SK-N-SH (cell line): Measurements from ENCODE around the gene IL17RE. TPM values are rescaled to one million over a fixed set of nuclear protein-coding genes. Genes with fewer than 3 reads are reported as not detected.

Source experiments
- CTCF ChIA-PET: fragments of 300-600, 350-600 bp; formaldehyde crosslinking; extraction: SDS; loops from one replicate; lab custom pipeline; 2021; lab: Yijun Ruan, JAX
- POLR2A ChIA-PET: fragments of 350-600 bp; sonication (Branson Sonifier 250); formaldehyde crosslinking; extraction: SDS; loops from one replicate; lab custom pipeline; 2020; ENCODE audit warnings: antibody characterized with exemption, inconsistent platforms; lab: Yijun Ruan, JAX
- DNase-seq: peaks from one replicate; pipeline ENCODE4 v3.0.0; 2012
- H2AFZ ChIP-seq: fragments of 200-600 bp; sonication (generic); 2 replicates; pipeline ENCODE4 v1.8.1; 2016; ENCODE audit warnings: antibody characterized with exemption, mild to moderate bottlenecking, low read depth
- H3F3A ChIP-seq: fragments of 200-600 bp; sonication (generic); replicated peaks from 2 replicates; pipeline ENCODE3; 2016; ENCODE audit warnings: antibody characterized with exemption, mild to moderate bottlenecking; ENCODE audit not compliant: insufficient read depth
- H3K27ac ChIP-seq, 2 experiments: fragments of 200-500 bp in 1 of 2; fragments of 200-600 bp in 1 of 2; sonication (Bioruptor generic) in 1 of 2; sonication (generic), shearing (Covaris generic) in 1 of 2; 2 replicates each; pipeline versions ENCODE4 v1.5.1 to v1.6.1; 2014 to 2016; ENCODE audit warnings: low read depth in 2 of 2, inconsistent platforms in 1 of 2, low read length in 1 of 2, mild to moderate bottlenecking in 1 of 2, mixed read lengths in 1 of 2
- H3K27me3 ChIP-seq: fragments of 200-600 bp; sonication (generic), shearing (Covaris generic); 2 replicates; pipeline ENCODE4 v1.6.1; 2016; ENCODE audit warnings: mixed run types; ENCODE audit not compliant: insufficient read depth
- H3K36me3 ChIP-seq, 2 experiments: fragments of 200-500 bp in 1 of 2; fragments of 200-600 bp in 1 of 2; sonication (Bioruptor generic) in 1 of 2; sonication (generic) in 1 of 2; replicated peaks in 1 of 2; 2 replicates each; pipeline versions ENCODE3 to v1.5.1; 2014 to 2016; ENCODE audit warnings: low read length in 1 of 2, mild to moderate bottlenecking in 1 of 2; ENCODE audit not compliant: insufficient read depth in 2 of 2, control insufficient read depth in 1 of 2
- H3K4me1 ChIP-seq, 2 experiments: fragments of 200-500 bp in 1 of 2; fragments of 200-600 bp in 1 of 2; sonication (Bioruptor generic) in 1 of 2; sonication (generic), shearing (Covaris generic) in 1 of 2; 2 replicates each; pipeline versions ENCODE4 v1.5.1 to v1.6.1; 2014 to 2016; ENCODE audit warnings: low read depth in 1 of 2, low read length in 1 of 2, mixed run types in 1 of 2; ENCODE audit not compliant: insufficient read depth in 2 of 2, control insufficient read depth in 1 of 2
- H3K4me2 ChIP-seq: fragments of 200-600 bp; sonication (generic), shearing (Covaris generic); 2 replicates; pipeline ENCODE4 v1.6.1; 2017; ENCODE audit warnings: mixed run types
- H3K4me3 ChIP-seq, 2 experiments: fragments of 200-500 bp in 1 of 2; fragments of 200-600 bp in 1 of 2; sonication (Bioruptor generic) in 1 of 2; sonication (generic), shearing (Covaris generic) in 1 of 2; 2 replicates each; pipeline versions ENCODE4 v1.5.1 to v1.8.1; 2014 to 2016; ENCODE audit warnings: low read depth in 2 of 2, inconsistent platforms in 1 of 2, low read length in 1 of 2, mild to moderate bottlenecking in 1 of 2, mixed read lengths in 1 of 2, moderate library complexity in 1 of 2
- H3K79me2 ChIP-seq: fragments of 200-600 bp; sonication (generic); 2 replicates; pipeline ENCODE4 v1.8.1; 2017; ENCODE audit warnings: mild to moderate bottlenecking; ENCODE audit not compliant: insufficient read depth
- H3K9ac ChIP-seq: fragments of 200-600 bp; sonication (generic); 2 replicates; pipeline ENCODE4 v1.6.1; 2017; ENCODE audit warnings: mixed run types
- H3K9me2 ChIP-seq: fragments of 200-600 bp; sonication (generic); 2 replicates; pipeline ENCODE4 v1.6.1; 2017; ENCODE audit warnings: mixed run types
- H3K9me3 ChIP-seq: fragments of 200-600 bp; sonication (generic); 2 replicates; pipeline ENCODE4 v1.6.1; 2017; ENCODE audit warnings: mixed run types, mild to moderate bottlenecking, moderate library complexity
- H4K20me1 ChIP-seq: fragments of 200-600 bp; sonication (generic); 2 replicates; pipeline ENCODE4 v1.6.1; 2017; ENCODE audit warnings: mild to moderate bottlenecking, mixed run types; ENCODE audit not compliant: insufficient read depth
- EP300 ChIP-seq, 2 experiments: IDR thresholded peaks; 2 replicates each; pipeline versions ENCODE4 v1.4.0 to v1.6.1; 2012; ENCODE audit warnings: borderline replicate concordance in 1 of 2, low read depth in 1 of 2, low read length in 1 of 2
- GABPA ChIP-seq: IDR thresholded peaks from 2 replicates; pipeline ENCODE4 v1.4.0; 2012; ENCODE audit warnings: low read depth, mild to moderate bottlenecking
- MAX ChIP-seq: IDR thresholded peaks from 2 replicates; pipeline ENCODE4 v1.4.0; 2012; ENCODE audit warnings: low read depth
- MXI1 ChIP-seq: IDR thresholded peaks from 2 replicates; pipeline ENCODE4 v1.6.1; 2012; ENCODE audit warnings: mild to moderate bottlenecking, low read depth, low read length, improper control_type of control experiment
- NFIC ChIP-seq: IDR thresholded peaks from 2 replicates; pipeline ENCODE4 v1.4.0; 2012; ENCODE audit warnings: borderline replicate concordance
- PBX3 ChIP-seq: IDR thresholded peaks from 2 replicates; pipeline ENCODE4; 2012
- RFX5 ChIP-seq: IDR thresholded peaks from 2 replicates; pipeline ENCODE4 v1.6.1; 2012; ENCODE audit warnings: mild to moderate bottlenecking, improper control_type of control experiment, low read length
- TCF12 ChIP-seq: IDR thresholded peaks from 2 replicates; pipeline ENCODE4 v1.4.0; 2012
- YY1 ChIP-seq: IDR thresholded peaks from 2 replicates; pipeline ENCODE4 v1.4.0; 2012; ENCODE audit warnings: low read depth, mild to moderate bottlenecking
- WGBS: methylation state at CpG from one replicate; pipeline ENCODE4 v1.1.6; 2017; ENCODE audit warnings: low lambda C conversion rate; 5-methylcytosine and 5-hydroxymethylcytosine counted together
- polyA plus RNA-seq, 3 experiments: library from polyadenylated mRNA; depleted of rRNA; stranded (reverse); fragments of >200 nt; gene quantifications; 2 replicates each; pipeline ENCODE4 v1.2.3, GENCODE V29; 2012
- TF ChIP-seq, protein P1 (sequence below): IDR thresholded peaks from 2 replicates; pipeline ENCODE4 v1.6.1; 2012; ENCODE audit warnings: mild to moderate bottlenecking, low read depth, low read length, moderate library complexity

Gene IL17RE
- polyA plus RNA-seq, 1 of the 3 experiments (the other 2 are of a cell fraction): 0.95 TPM

- TF ChIP-seq, protein P1, sequence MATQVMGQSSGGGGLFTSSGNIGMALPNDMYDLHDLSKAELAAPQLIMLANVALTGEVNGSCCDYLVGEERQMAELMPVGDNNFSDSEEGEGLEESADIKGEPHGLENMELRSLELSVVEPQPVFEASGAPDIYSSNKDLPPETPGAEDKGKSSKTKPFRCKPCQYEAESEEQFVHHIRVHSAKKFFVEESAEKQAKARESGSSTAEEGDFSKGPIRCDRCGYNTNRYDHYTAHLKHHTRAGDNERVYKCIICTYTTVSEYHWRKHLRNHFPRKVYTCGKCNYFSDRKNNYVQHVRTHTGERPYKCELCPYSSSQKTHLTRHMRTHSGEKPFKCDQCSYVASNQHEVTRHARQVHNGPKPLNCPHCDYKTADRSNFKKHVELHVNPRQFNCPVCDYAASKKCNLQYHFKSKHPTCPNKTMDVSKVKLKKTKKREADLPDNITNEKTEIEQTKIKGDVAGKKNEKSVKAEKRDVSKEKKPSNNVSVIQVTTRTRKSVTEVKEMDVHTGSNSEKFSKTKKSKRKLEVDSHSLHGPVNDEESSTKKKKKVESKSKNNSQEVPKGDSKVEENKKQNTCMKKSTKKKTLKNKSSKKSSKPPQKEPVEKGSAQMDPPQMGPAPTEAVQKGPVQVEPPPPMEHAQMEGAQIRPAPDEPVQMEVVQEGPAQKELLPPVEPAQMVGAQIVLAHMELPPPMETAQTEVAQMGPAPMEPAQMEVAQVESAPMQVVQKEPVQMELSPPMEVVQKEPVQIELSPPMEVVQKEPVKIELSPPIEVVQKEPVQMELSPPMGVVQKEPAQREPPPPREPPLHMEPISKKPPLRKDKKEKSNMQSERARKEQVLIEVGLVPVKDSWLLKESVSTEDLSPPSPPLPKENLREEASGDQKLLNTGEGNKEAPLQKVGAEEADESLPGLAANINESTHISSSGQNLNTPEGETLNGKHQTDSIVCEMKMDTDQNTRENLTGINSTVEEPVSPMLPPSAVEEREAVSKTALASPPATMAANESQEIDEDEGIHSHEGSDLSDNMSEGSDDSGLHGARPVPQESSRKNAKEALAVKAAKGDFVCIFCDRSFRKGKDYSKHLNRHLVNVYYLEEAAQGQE: no peak
- TF ChIP-seq PBX3: no peak
- TF ChIP-seq TCF12: no peak
These were observed 21.2 kb upstream of the IL17RE start (continued) for GRCh38 chr3:9881441-9881840.

- peak overlapping the region; percentile 12; the same call in 1 of the 2 replicates for H3K4me2 ChIP-seq
- no peak overlapping the region for H3K4me3 ChIP-seq
- CTCF ChIA-PET: interaction anchor here (0.9 kb wide), 1 partner anchor 75 kb away, joined by 3 read pairs; no protein-coding TSS in a partner anchor
- H3K36me3 ChIP-seq: no peaks in the 10 kb centered on the region
- no peaks in the 10 kb centered on the region for H4K20me1 ChIP-seq
- no peaks in the 10 kb centered on the region for H3K79me2 ChIP-seq
- H3K4me1 ChIP-seq: 0 out of 4 replicates have a peak, but pooled peaks cover 0 to 11% of the 10 kb centered on the region in 2 experiments
- peak overlapping the region; percentile 18; the same call in 1 of the 2 replicates for H3K9ac ChIP-seq
- no peaks in the 10 kb centered on the region for H3K9me3 ChIP-seq
- H3F3A ChIP-seq: peaks cover 12% of the 10 kb centered on the region
- POLR2A ChIA-PET: no interaction called here
- DNase-seq: no peak
- WGBS: 78% methylated on average over 7 of the region's 7 CpGs
- peak overlapping the region; percentile 8 to 70; a peak in 3 of 4 replicates for H3K27ac ChIP-seq
- peak overlapping the region; percentile 57; the same call in 1 of the 2 replicates for H2AFZ ChIP-seq
- no peak for TF ChIP-seq NFIC
- no peak for TF ChIP-seq MXI1
- no peak for TF ChIP-seq RFX5
- TF ChIP-seq MAX: no peak
- no peak for TF ChIP-seq EP300 (IDR thresholded peaks at IDR 0.05; ENCODE audit: borderline replicate concordance in 1 of 2, low read depth in 1 of 2, low read length in 1 of 2)
- no peak for TF ChIP-seq YY1
- TF ChIP-seq GABPA: no peak
- H3K27me3 ChIP-seq: no peaks in the 10 kb centered on the region
- no peaks in the 10 kb centered on the region for H3K9me2 ChIP-seq
These were observed 18.7 kb upstream of the IL17RE start for GRCh38 chr3:9883706-9884554.
